H9 (cell line): ENCODE measurements around the gene CHN1. TPM values are rescaled to one million over a fixed set of nuclear protein-coding genes. Genes with fewer than 3 reads are reported as not detected.

Experiments
- DNase-seq: peaks from one replicate; pipeline ENCODE4 v3.0.0-alpha.2; 2017
- H2AFZ ChIP-seq: one replicate; pipeline ENCODE4 v1.6.1; 2013; ENCODE audit warnings: mild to moderate bottlenecking, low read length, control low read depth, moderate library complexity
- H2AK5ac ChIP-seq: 2 replicates; pipeline ENCODE4 v1.6.1; 2013; ENCODE audit warnings: low read length, control low read depth, mixed read lengths; ENCODE audit not compliant: insufficient read length
- H2BK120ac ChIP-seq: one replicate; pipeline ENCODE4 v1.6.1; 2013; ENCODE audit warnings: low read depth, mild to moderate bottlenecking, low read length, control low read depth, inconsistent platforms; ENCODE audit not compliant: poor library complexity, severe bottlenecking
- H2BK12ac ChIP-seq: 2 replicates; pipeline ENCODE4 v1.6.1; 2013; ENCODE audit warnings: low read length, control low read depth, mixed read lengths, low read depth; ENCODE audit not compliant: insufficient read length
- H2BK15ac ChIP-seq: 2 replicates; pipeline ENCODE4 v1.6.1; 2013; ENCODE audit warnings: low read depth, low read length, control low read depth
- H2BK20ac ChIP-seq: one replicate; pipeline ENCODE4 v1.6.1; 2013; ENCODE audit warnings: low read depth, mild to moderate bottlenecking, low read length, control low read depth, inconsistent platforms; ENCODE audit not compliant: poor library complexity, severe bottlenecking
- H2BK5ac ChIP-seq: 2 replicates; pipeline ENCODE4 v1.6.1; 2013; ENCODE audit warnings: low read length, control low read depth, mixed read lengths; ENCODE audit not compliant: insufficient read length
- H3K14ac ChIP-seq: 2 replicates; pipeline ENCODE4 v1.6.1; 2013; ENCODE audit warnings: low read length, control low read depth; ENCODE audit not compliant: insufficient read depth
- H3K18ac ChIP-seq: 2 replicates; pipeline ENCODE4 v1.6.1; 2013; ENCODE audit warnings: low read depth, mild to moderate bottlenecking, mixed read lengths, low read length, control low read depth; ENCODE audit not compliant: insufficient read length
- H3K23ac ChIP-seq: 2 replicates; pipeline ENCODE4 v1.6.1; 2013; ENCODE audit warnings: low read length, control low read depth, mixed read lengths, low read depth; ENCODE audit not compliant: insufficient read length
- H3K23me2 ChIP-seq: 2 replicates; pipeline ENCODE4 v1.6.1; 2013; ENCODE audit warnings: low read depth, mild to moderate bottlenecking, mixed read lengths, low read length, control low read depth; ENCODE audit not compliant: insufficient read length, poor library complexity, severe bottlenecking
- H3K27ac ChIP-seq: 2 replicates; pipeline ENCODE4 v1.5.1; 2013; ENCODE audit warnings: low read length, control low read depth, mixed read lengths, low read depth; ENCODE audit not compliant: insufficient read length
- H3K27me3 ChIP-seq: 2 replicates; pipeline ENCODE4 v1.6.1; 2013; ENCODE audit warnings: low read length, control low read depth, inconsistent platforms; ENCODE audit not compliant: insufficient read depth
- H3K4ac ChIP-seq: 2 replicates; pipeline ENCODE4 v1.6.1; 2013; ENCODE audit warnings: low read depth, mild to moderate bottlenecking, control low read depth, inconsistent platforms, low read length, moderate library complexity
- H3K4me1 ChIP-seq: 2 replicates; pipeline ENCODE4 v1.6.1; 2013; ENCODE audit warnings: low read length, control low read depth, inconsistent platforms; ENCODE audit not compliant: insufficient read depth
- H3K4me2 ChIP-seq: 2 replicates; pipeline ENCODE4 v1.6.1; 2013; ENCODE audit warnings: low read length, control low read depth, mixed read lengths; ENCODE audit not compliant: insufficient read length, insufficient read depth
- H3K56ac ChIP-seq: 2 replicates; pipeline ENCODE4 v1.6.1; 2013; ENCODE audit warnings: low read depth, mild to moderate bottlenecking, mixed read lengths, low read length, control low read depth; ENCODE audit not compliant: insufficient read length
- H3K79me1 ChIP-seq: 2 replicates; pipeline ENCODE4 v1.6.1; 2013; ENCODE audit warnings: low read depth, mild to moderate bottlenecking, moderate library complexity, low read length, control low read depth, inconsistent platforms; ENCODE audit not compliant: insufficient read depth, poor library complexity, severe bottlenecking
- H3K79me2 ChIP-seq: 2 replicates; pipeline ENCODE4 v1.6.1; 2013; ENCODE audit warnings: low read length, control low read depth, inconsistent platforms; ENCODE audit not compliant: insufficient read depth
- H3K9ac ChIP-seq: 2 replicates; pipeline ENCODE4 v1.6.1; 2013; ENCODE audit warnings: low read length, control low read depth, mixed read lengths; ENCODE audit not compliant: insufficient read length; ENCODE audit errors: extremely low read depth
- H3K9me3 ChIP-seq: one replicate; pipeline ENCODE4 v1.6.1; 2013; ENCODE audit warnings: low read depth, low read length, inconsistent platforms; ENCODE audit not compliant: control insufficient read depth
- H3T11ph ChIP-seq: one replicate; pipeline ENCODE4 v1.6.1; 2013; ENCODE audit warnings: mild to moderate bottlenecking, low read length, control low read depth, inconsistent platforms
- H4K20me1 ChIP-seq: one replicate; pipeline ENCODE4 v1.6.1; 2013; ENCODE audit not compliant: control insufficient read depth, insufficient read length, insufficient read depth
- H4K5ac ChIP-seq: 2 replicates; pipeline ENCODE4 v1.6.1; 2013; ENCODE audit warnings: low read depth, mild to moderate bottlenecking, mixed read lengths, low read length, control low read depth; ENCODE audit not compliant: insufficient read length
- H4K8ac ChIP-seq: replicated peaks from 2 replicates; pipeline ENCODE4 v1.6.1; 2013; ENCODE audit warnings: low read length, control low read depth, mixed read lengths, low read depth; ENCODE audit not compliant: insufficient read length
- H4K91ac ChIP-seq: 2 replicates; pipeline ENCODE4 v1.6.1; 2013; ENCODE audit warnings: low read depth, mild to moderate bottlenecking, moderate library complexity, mixed read lengths, low read length, control low read depth; ENCODE audit not compliant: insufficient read length
- H3K27ac Mint-ChIP-seq, 3 experiments: 2 replicates in 2 of 3; 3 replicates in 1 of 3; pipeline ENCODE4 v1.8.0; 2020 to 2021; ENCODE audit warnings: mixed read lengths in 3 of 3, mild to moderate bottlenecking in 1 of 3, moderate library complexity in 1 of 3
- H3K27me3 Mint-ChIP-seq: 2 replicates; pipeline ENCODE4 v1.8.0; 2021; ENCODE audit warnings: low read depth, mild to moderate bottlenecking, moderate library complexity, mixed read lengths
- H3K36me3 Mint-ChIP-seq, 3 experiments: 2 replicates in 2 of 3; 3 replicates in 1 of 3; pipeline ENCODE4 v1.8.0; 2020 to 2021; ENCODE audit warnings: low read depth in 3 of 3, mixed read lengths in 3 of 3; ENCODE audit not compliant: insufficient read depth in 1 of 3
- H3K4me1 Mint-ChIP-seq, 2 experiments: 2 replicates each; pipeline ENCODE4 v1.8.0; 2020; ENCODE audit warnings: mixed read lengths in 2 of 2
- H3K4me3 Mint-ChIP-seq, 2 experiments: 2 replicates in 1 of 2; 3 replicates in 1 of 2; pipeline ENCODE4 v1.8.0; 2020 to 2021; ENCODE audit warnings: mild to moderate bottlenecking in 2 of 2, mixed read lengths in 2 of 2, moderate library complexity in 1 of 2
- H3K9me3 Mint-ChIP-seq, 2 experiments: 2 replicates in 1 of 2; 3 replicates in 1 of 2; pipeline ENCODE4 v1.8.0; 2020; ENCODE audit warnings: mild to moderate bottlenecking in 2 of 2, mixed read lengths in 2 of 2, moderate library complexity in 1 of 2
- WGBS: extraction: QIAGEN DNeasy Blood & Tissue Kit; methylation state at CpG from one replicate; pipeline ENCODE4 v1.1.7; 2013; ENCODE audit warnings: missing lambda C conversion rate, low lambda C conversion rate, mixed read lengths; ENCODE audit not compliant: insufficient read length; ENCODE audit errors: extremely low coverage; 5-methylcytosine and 5-hydroxymethylcytosine counted together
- total RNA-seq: library from RNA; stranded (reverse); gene quantifications from 2 replicates; pipeline ENCODE4 v1.2.1, GENCODE V29; 2021
- TF ChIP-seq, protein P1 (sequence below): fragments of 200-600 bp; sonication (generic); conservative IDR thresholded peaks from 3 replicates; pipeline ENCODE4 v1.8.0; 2021; ENCODE audit warnings: antibody characterized with exemption, mild to moderate bottlenecking

CHN1 gene
- total RNA-seq, 1 experiment from 2014 or later, result 33.9 TPM

DNA sequence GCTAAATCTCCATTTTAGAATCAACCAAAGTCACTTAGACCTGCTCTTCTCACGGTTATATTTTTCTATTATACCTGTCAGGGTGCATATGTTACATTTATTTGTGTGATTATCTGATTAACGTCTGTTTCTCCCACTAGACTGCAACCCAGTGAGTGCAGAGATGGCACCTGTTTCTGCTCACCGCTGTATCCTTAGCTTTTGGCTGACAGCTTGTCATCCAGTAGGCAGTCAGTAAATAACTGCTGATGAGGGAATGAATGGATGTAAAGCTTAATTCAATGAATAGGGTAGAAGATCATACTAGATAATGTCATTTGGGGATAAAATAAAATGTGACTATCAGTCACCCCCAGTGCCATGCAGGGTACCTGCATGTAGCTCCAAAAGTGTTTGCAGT is 234.0 kb downstream of the CHN1 start:
- Histone ChIP-seq H2AK5ac (no peak overlapping the region), H3K27ac (peak overlapping the region; percentile 93)
- H3K4me3 Mint-ChIP-seq, result peak overlapping the region in 1 of 2 experiments; percentile 19; a peak in 1 of 5 replicates

More for the DNA sequence above, 234.0 kb downstream of the CHN1 start:
- Histone ChIP-seq H3K23me2 (no peaks in the 10 kb centered on the region), H3K18ac (no peak overlapping the region), H4K5ac (no peak overlapping the region), H2BK15ac (no peak overlapping the region), H4K91ac (no peak overlapping the region), H3K27me3 (no peaks in the 10 kb centered on the region), H3K9ac (no peak overlapping the region), H4K20me1 (no peaks in the 10 kb centered on the region), H3T11ph (no peak overlapping the region), H3K79me1 (no peaks in the 10 kb centered on the region), H3K4ac (no peak overlapping the region), H2BK5ac (no peak overlapping the region), H2AFZ (no peak overlapping the region), H3K4me2 (peak overlapping the region; percentile 23), H3K14ac (no peak overlapping the region), H3K9me3 (no peaks in the 10 kb centered on the region), H3K23ac (no peak overlapping the region), H2BK120ac (no peak overlapping the region), H3K4me1 (peaks cover 10% of the 10 kb centered on the region; the same call in 1 of the 2 replicates), H3K56ac (no peak overlapping the region), H3K79me2 (no peaks in the 10 kb centered on the region), H2BK12ac (no peak overlapping the region), H4K8ac (no peak overlapping the region), H2BK20ac (no peak overlapping the region)
- DNase-seq, result no peak
- H3K36me3 Mint-ChIP-seq, result 0 out of 7 replicates have a peak, but pooled peaks cover 0 to 4% (median 0%) of the 10 kb centered on the region in 3 experiments
- no peaks in the 10 kb centered on the region; a peak in 1 of 5 replicates for H3K9me3 Mint-ChIP-seq
- H3K27ac Mint-ChIP-seq, result peak overlapping the region; percentile 81 to 99 (median 98); a peak in 6 of 7 replicates
- WGBS, result no CpG with 5 or more reads among the region's 3 CpGs
- H3K4me1 Mint-ChIP-seq, result peaks cover 46 to 53% of the 10 kb centered on the region in 2 experiments
- no peaks in the 10 kb centered on the region for H3K27me3 Mint-ChIP-seq
- TF ChIP-seq, protein P1, sequence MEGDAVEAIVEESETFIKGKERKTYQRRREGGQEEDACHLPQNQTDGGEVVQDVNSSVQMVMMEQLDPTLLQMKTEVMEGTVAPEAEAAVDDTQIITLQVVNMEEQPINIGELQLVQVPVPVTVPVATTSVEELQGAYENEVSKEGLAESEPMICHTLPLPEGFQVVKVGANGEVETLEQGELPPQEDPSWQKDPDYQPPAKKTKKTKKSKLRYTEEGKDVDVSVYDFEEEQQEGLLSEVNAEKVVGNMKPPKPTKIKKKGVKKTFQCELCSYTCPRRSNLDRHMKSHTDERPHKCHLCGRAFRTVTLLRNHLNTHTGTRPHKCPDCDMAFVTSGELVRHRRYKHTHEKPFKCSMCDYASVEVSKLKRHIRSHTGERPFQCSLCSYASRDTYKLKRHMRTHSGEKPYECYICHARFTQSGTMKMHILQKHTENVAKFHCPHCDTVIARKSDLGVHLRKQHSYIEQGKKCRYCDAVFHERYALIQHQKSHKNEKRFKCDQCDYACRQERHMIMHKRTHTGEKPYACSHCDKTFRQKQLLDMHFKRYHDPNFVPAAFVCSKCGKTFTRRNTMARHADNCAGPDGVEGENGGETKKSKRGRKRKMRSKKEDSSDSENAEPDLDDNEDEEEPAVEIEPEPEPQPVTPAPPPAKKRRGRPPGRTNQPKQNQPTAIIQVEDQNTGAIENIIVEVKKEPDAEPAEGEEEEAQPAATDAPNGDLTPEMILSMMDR, result no peak
